Measurements from ENCODE around the gene DMPK. TPM values are rescaled to one million over a fixed set of nuclear protein-coding genes. Genes with fewer than 3 reads are reported as not detected.

DMPK gene
- total and polyA plus RNA-seq, 9 of the 15 experiments (the other 6 are each of a cell fraction or from before 2014, with no cell fraction given), result 0.24 to 31.3 (median 7.3) TPM

GRCh38 chr19:45805719-45806118, 23.4 kb upstream of the DMPK start:
- POLR2A ChIA-PET, result interaction anchor here (2.0 kb wide), 1 partner anchor 13 kb away, joined by 6 read pairs; the partner anchor contains the start of gene DMWD
- no peak for ATAC-seq
- TF ChIP-seq SMARCC2 (IDR thresholded peaks at IDR 0.05; ENCODE audit: low read depth) (no peak), RBM39 (optimal IDR thresholded peaks at IDR 0.05; ENCODE audit: low read depth, low read length) (no peak), HLTF (IDR thresholded peaks at IDR 0.05) (peak; percentile 79; the same call in 1 of the 2 replicates), POLR2H (tag; IDR thresholded peaks at IDR 0.05; ENCODE audit: low read depth) (no peak), RCOR1 (IDR thresholded peaks at IDR 0.05; ENCODE audit: borderline replicate concordance in 1 of 2, low read depth in 2 of 2, low read length in 2 of 2) (peak in 1 of 2 experiments; percentile 92; a peak in 2 of 4 replicates), PHB2 (IDR thresholded peaks at IDR 0.05; ENCODE audit: low read depth) (no peak), FOXP4 (CRISPR knock-in tag; IDR thresholded peaks at IDR 0.05; ENCODE audit: borderline replicate concordance) (no peak), DMBX1 (CRISPR knock-in tag; IDR thresholded peaks at IDR 0.05; ENCODE audit: borderline replicate concordance) (no peak), ZNF445 (CRISPR knock-in tag; IDR thresholded peaks at IDR 0.05; ENCODE audit: low read depth) (no peak), MCM7 (IDR thresholded peaks at IDR 0.05) (no peak), ZNF408 (CRISPR knock-in tag; IDR thresholded peaks at IDR 0.05; ENCODE audit: low read depth) (no peak), TEAD4 (IDR thresholded peaks at IDR 0.05; ENCODE audit: low read length) (no peak), TEAD4 (CRISPR knock-in tag; IDR thresholded peaks at IDR 0.05; ENCODE audit: borderline replicate concordance) (no peak), HDAC2 (IDR thresholded peaks at IDR 0.05) (peak; percentile 76)
- TF ChIP-seq, protein P1, sequence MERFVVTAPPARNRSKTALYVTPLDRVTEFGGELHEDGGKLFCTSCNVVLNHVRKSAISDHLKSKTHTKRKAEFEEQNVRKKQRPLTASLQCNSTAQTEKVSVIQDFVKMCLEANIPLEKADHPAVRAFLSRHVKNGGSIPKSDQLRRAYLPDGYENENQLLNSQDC (CRISPR knock-in tag; IDR thresholded peaks at IDR 0.05), result no peak
- TF ChIP-seq, protein P2, sequence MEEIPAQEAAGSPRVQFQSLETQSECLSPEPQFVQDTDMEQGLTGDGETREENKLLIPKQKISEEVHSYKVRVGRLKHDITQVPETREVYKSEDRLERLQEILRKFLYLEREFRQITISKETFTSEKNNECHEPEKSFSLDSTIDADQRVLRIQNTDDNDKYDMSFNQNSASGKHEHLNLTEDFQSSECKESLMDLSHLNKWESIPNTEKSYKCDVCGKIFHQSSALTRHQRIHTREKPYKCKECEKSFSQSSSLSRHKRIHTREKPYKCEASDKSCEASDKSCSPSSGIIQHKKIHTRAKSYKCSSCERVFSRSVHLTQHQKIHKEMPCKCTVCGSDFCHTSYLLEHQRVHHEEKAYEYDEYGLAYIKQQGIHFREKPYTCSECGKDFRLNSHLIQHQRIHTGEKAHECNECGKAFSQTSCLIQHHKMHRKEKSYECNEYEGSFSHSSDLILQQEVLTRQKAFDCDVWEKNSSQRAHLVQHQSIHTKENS (CRISPR knock-in tag; IDR thresholded peaks at IDR 0.05), result no peak
- TF ChIP-seq, protein P3, sequence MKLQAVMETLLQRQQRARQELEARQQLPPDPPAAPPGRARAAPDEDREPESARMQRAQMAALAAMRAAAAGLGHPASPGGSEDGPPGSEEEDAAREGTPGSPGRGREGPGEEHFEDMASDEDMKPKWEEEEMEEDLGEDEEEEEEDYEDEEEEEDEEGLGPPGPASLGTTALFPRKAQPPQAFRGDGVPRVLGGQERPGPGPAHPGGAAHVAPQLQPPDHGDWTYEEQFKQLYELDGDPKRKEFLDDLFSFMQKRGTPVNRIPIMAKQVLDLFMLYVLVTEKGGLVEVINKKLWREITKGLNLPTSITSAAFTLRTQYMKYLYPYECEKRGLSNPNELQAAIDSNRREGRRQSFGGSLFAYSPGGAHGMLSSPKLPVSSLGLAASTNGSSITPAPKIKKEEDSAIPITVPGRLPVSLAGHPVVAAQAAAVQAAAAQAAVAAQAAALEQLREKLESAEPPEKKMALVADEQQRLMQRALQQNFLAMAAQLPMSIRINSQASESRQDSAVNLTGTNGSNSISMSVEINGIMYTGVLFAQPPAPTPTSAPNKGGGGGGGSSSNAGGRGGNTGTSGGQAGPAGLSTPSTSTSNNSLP (IDR thresholded peaks at IDR 0.05; ENCODE audit: borderline replicate concordance, low read depth, low read length), result no peak
- TF ChIP-seq, protein P4, sequence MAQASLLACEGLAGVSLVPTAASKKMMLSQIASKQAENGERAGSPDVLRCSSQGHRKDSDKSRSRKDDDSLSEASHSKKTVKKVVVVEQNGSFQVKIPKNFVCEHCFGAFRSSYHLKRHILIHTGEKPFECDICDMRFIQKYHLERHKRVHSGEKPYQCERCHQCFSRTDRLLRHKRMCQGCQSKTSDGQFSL (CRISPR knock-in tag; IDR thresholded peaks at IDR 0.05), result no peak
- TF ChIP-seq, protein P4 (tag; IDR thresholded peaks at IDR 0.05), result no peak

More at GRCh38 chr19:45805719-45806118, 23.4 kb upstream of the DMPK start:
- no peaks in the 10 kb centered on the region for H3K9me1 ChIP-seq (ENCODE audit: control insufficient read depth, insufficient read depth, low read length)
- H3K27me3 ChIP-seq (ENCODE audit: control insufficient read depth in 2 of 2, insufficient read depth in 2 of 2, low read length in 2 of 2), result no peaks in the 10 kb centered on the region
- BruUV-seq (replicated peaks), result no TSS peak
- no peaks in the 10 kb centered on the region for H4K20me1 ChIP-seq (replicated peaks; ENCODE audit: control insufficient read depth, insufficient read depth, low read length)
- FAIRE-seq (no peak), DNase-seq (ENCODE audit: extremely low read depth in 1 of 4, low spot score in 3 of 4) (no peak)
- H2AFZ ChIP-seq (ENCODE audit: low read depth, low read length), result no peak overlapping the region
- H3K79me2 ChIP-seq (ENCODE audit: control insufficient read depth, insufficient read depth, low read length), result no peaks in the 10 kb centered on the region
- no peak overlapping the region for H3K27ac ChIP-seq (ENCODE audit: extremely low read depth, low read depth, low read length)
- H3K4me3 ChIP-seq, result no peak overlapping the region
- H3K9me3 ChIP-seq (replicated peaks; ENCODE audit: control insufficient read depth, insufficient read depth, low read depth, low read length), result no peaks in the 10 kb centered on the region
- CTCF ChIA-PET (ENCODE audit: low intra/inter-chr PET ratio), result no interaction called here
- no peak overlapping the region for H3K4me2 ChIP-seq (ENCODE audit: insufficient read depth, low read length)
- intact Hi-C loops (cut with micrococcal nuclease), result no loop called here
- H3K9ac ChIP-seq (ENCODE audit: insufficient read depth in 1 of 2, low read depth in 2 of 2, low read length in 2 of 2), result no peak overlapping the region
- in situ Hi-C loops (cut with MboI), result loop anchor here (10.0 kb wide), 1 partner anchor 199 kb away; no protein-coding TSS in a partner anchor
- H3K36me3 ChIP-seq (ENCODE audit: control insufficient read depth, insufficient read depth, low read length), result no peaks in the 10 kb centered on the region
- peaks cover 13 to 33% of the 10 kb centered on the region in 2 experiments; a peak in 4 of 5 replicates for H3K4me1 ChIP-seq (replicated peaks in 1 of 2; ENCODE audit: control insufficient read depth in 2 of 2, insufficient read depth in 2 of 2, low read length in 2 of 2)

All from K562 (cell line).